ENCODE data around the gene PWWP2B. TPM values are rescaled to one million over a fixed set of nuclear protein-coding genes. Genes with fewer than 3 reads are reported as not detected.

The PWWP2B gene
- total RNA-seq, 1 donor from 2014 or later = 49.4 TPM

DNA sequence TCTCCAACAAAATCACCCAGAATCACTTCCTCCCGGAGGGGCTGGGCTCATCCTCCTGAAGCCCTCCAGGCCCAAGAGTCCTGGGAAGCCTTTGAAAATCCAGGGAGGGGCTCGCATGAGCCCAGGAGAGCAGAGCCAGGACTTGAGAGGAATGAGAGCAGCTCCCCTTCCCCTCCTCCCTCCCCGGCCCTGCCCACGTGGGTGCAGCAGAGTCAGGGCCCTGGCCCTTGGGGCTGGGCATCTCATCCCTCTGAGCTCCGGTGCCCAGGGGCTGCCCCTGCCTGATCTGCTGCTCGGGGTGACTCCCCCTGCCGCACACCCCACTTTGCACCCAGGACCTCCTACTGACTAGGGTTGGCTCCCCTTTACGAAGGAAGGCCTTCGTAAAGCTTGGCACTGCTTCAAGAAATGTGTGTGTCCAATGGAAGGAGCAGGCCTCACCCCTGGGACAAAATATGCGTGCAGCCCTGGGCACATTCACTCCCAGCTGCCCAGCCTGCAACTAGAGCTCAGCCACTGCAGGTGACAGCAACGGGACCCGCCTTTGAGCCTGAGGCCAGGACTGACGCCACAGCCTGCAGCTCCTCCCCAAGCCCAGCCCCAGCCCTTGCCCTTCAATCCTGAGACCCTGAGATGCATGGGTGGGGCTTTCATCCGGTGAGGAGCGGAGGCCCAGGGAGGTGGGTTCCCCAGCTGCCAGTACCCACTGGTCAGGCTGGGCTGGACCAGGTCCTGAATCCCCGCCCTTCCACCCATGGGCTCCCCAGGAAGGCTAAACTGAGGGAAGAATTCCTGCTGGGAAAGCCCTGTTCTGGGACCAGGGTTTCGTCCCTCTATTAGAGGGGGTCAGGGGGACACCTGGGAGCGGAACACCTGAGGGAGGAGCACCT, 21.8 kb downstream of the PWWP2B start:
- peaks cover 16% of the 10 kb centered on the region for H3K27me3 Mint-ChIP-seq (ENCODE audit: unreplicated experiment)
- TF ChIP-seq, protein P1, sequence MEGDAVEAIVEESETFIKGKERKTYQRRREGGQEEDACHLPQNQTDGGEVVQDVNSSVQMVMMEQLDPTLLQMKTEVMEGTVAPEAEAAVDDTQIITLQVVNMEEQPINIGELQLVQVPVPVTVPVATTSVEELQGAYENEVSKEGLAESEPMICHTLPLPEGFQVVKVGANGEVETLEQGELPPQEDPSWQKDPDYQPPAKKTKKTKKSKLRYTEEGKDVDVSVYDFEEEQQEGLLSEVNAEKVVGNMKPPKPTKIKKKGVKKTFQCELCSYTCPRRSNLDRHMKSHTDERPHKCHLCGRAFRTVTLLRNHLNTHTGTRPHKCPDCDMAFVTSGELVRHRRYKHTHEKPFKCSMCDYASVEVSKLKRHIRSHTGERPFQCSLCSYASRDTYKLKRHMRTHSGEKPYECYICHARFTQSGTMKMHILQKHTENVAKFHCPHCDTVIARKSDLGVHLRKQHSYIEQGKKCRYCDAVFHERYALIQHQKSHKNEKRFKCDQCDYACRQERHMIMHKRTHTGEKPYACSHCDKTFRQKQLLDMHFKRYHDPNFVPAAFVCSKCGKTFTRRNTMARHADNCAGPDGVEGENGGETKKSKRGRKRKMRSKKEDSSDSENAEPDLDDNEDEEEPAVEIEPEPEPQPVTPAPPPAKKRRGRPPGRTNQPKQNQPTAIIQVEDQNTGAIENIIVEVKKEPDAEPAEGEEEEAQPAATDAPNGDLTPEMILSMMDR (IDR thresholded peaks at IDR 0.05; ENCODE audit: partially characterized antibody, unreplicated experiment) = no peak
- peak; percentile 76 for DNase-seq
- peaks cover 9% of the 10 kb centered on the region for H3K36me3 Mint-ChIP-seq (ENCODE audit: unreplicated experiment)
- H3K4me3 Mint-ChIP-seq (ENCODE audit: unreplicated experiment) = peak overlapping the region; percentile 56
- peaks cover 25% of the 10 kb centered on the region for H3K9me3 Mint-ChIP-seq (ENCODE audit: unreplicated experiment)
- peaks cover 48% of the 10 kb centered on the region for H3K4me1 Mint-ChIP-seq (ENCODE audit: low read depth, unreplicated experiment)
- H3K27ac Mint-ChIP-seq (ENCODE audit: unreplicated experiment) = peak overlapping the region; percentile 87

DNA sequence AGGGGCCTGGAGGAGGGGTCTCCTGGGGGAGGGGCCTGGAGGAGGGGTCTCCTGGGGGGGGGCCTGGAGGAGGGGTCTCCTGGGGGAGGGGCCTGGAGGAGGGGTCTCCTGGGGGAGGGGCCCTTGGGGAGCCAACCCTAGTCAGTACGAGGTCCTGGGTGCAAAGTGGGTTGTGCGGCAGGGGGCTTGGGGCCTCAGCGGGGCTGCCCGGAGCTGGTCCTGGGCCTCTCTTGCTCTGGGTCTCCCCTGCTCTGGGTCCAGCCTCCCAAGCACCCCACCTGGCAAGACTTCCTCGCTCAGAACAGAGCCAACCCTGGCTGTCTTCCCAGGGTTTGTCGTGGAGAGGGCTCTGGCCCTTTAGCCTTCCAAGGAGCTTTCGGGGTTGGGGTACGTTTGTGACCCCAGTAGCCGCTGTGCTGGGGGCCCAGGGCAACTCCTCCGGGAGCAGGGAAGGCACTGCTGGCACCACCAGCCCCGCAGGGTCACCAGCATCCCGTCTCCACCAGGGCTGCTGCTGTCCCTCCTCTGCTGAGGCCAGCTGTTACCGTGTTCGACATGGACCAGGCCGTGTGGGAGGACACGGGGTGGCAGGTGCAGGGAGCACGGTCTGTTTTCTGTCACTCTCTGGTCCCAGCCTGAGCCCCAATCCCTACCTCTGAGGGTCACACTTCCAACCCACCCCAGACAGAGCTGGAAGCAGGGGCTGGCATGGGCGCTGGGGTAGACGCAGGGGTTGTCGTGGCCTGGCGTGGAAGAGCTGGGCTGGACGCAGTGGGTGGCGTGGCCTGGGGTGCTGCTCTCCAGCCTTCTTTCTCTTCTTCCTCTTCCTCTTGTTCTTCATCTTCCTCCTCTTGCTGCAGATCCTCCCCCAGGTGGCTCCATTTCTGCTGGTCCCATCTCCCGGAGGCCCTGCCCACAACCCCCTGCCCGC, 22.8 kb downstream of the PWWP2B start:
- TF ChIP-seq, protein P1 (IDR thresholded peaks at IDR 0.05; ENCODE audit: partially characterized antibody, unreplicated experiment) = no peak
- peaks cover 28% of the 10 kb centered on the region for H3K9me3 Mint-ChIP-seq (ENCODE audit: unreplicated experiment)
- DNase-seq = no peak
- H3K36me3 Mint-ChIP-seq (ENCODE audit: unreplicated experiment) = peaks cover 9% of the 10 kb centered on the region
- peaks cover 22% of the 10 kb centered on the region for H3K27me3 Mint-ChIP-seq (ENCODE audit: unreplicated experiment)
- peaks cover 47% of the 10 kb centered on the region for H3K4me1 Mint-ChIP-seq (ENCODE audit: low read depth, unreplicated experiment)
- peak overlapping the region; percentile 17 for H3K27ac Mint-ChIP-seq (ENCODE audit: unreplicated experiment)
- no peak overlapping the region for H3K4me3 Mint-ChIP-seq (ENCODE audit: unreplicated experiment)

DNA sequence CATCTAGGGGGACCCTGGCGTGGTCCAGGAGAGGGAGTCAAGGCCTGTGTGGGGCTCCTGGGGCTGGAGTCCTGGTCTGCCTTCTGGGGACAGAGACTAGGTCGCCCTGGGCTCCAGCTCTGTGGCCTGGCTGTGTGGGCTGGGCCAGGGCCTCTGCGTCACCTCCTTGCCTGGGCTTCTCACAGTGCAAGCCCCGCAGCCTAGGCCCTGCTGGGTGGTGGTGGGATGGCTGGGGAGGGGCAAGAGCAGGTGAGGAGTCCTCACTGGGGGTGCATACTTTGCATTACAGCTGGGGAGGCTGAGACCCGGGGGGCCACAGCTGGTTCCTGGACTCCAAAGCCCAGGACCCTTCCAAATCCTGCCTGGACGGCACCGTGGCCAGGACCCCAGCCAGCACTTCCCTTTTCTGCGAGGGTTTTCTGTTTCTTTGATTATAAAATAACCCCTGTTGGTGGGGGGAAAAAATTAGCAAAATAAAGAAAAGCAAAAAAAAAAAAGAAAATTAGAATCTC, 23.5 kb downstream of the PWWP2B start:
- H3K4me1 Mint-ChIP-seq (ENCODE audit: low read depth, unreplicated experiment) = peaks cover 45% of the 10 kb centered on the region
- no peak overlapping the region for H3K4me3 Mint-ChIP-seq (ENCODE audit: unreplicated experiment)

DNA sequence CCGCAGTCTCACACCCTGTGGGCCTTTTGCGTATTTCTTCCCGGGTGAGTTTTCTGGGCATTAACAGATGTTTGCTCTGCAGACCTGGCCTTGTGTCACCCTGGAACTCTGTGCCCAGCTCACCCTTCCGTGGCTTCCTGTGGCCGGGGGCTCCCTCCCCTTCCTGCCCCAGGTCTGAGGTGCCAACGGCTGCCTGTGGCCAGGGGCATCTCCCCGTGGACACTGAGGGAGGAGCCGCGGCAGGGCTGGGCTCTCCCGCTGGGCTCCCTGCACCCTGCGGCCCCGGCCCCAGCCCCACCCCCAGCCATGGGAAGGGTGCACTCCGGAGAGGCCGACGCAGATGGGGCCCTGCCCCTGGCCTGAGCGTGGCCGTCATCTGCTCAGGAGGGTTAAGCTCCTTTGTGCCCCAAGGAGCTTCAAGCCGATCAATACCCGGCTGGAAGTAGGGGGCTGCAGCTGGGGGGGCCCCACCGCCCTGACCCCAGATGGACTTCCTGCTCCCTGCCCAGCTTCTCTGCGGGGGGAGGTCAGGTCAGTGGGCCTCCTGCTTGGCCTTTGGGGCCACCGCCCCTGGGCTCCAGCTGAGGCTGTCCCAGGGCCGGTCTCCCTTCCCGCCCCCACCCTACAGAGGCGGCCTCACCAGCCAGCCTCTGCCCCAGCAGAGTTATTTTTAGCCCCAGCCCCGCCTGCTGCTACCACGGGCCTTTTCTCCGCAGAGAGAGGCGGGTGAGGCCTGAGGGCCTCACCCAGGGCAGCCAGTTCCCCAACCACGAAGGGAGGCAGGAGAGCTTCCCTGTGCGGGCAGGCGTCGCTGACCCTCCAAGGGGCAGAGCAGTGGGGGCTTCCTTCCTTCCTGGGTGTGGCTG, 24.2 kb downstream of the PWWP2B start:
- peaks cover 4% of the 10 kb centered on the region for H3K36me3 Mint-ChIP-seq (ENCODE audit: unreplicated experiment)
- TF ChIP-seq, protein P1 (IDR thresholded peaks at IDR 0.05; ENCODE audit: partially characterized antibody, unreplicated experiment) = no peak
- H3K4me1 Mint-ChIP-seq (ENCODE audit: low read depth, unreplicated experiment) = peaks cover 44% of the 10 kb centered on the region
- H3K27ac Mint-ChIP-seq (ENCODE audit: unreplicated experiment) = peak overlapping the region; percentile 100
- peaks cover 29% of the 10 kb centered on the region for H3K9me3 Mint-ChIP-seq (ENCODE audit: unreplicated experiment)
- H3K4me3 Mint-ChIP-seq (ENCODE audit: unreplicated experiment) = no peak overlapping the region
- DNase-seq = peak; percentile 62
- H3K27me3 Mint-ChIP-seq (ENCODE audit: unreplicated experiment) = peaks cover 24% of the 10 kb centered on the region

More for the DNA sequence above, 23.5 kb downstream of the PWWP2B start:
- Mint-ChIP-seq H3K36me3 (ENCODE audit: unreplicated experiment) (peaks cover 4% of the 10 kb centered on the region), H3K9me3 (ENCODE audit: unreplicated experiment) (peaks cover 26% of the 10 kb centered on the region), H3K27me3 (ENCODE audit: unreplicated experiment) (peaks cover 21% of the 10 kb centered on the region), H3K27ac (ENCODE audit: unreplicated experiment) (peak overlapping the region; percentile 59)
- DNase-seq = no peak
- TF ChIP-seq, protein P1 (IDR thresholded peaks at IDR 0.05; ENCODE audit: partially characterized antibody, unreplicated experiment) = no peak

Measured in glutamatergic neuron (in vitro differentiated cells).